HL-60/S4 (cell line): ENCODE results near the gene COIL.

Experiments used
- in situ Hi-C: fragments of 300-500 bp; cut with MboI; formaldehyde crosslinking; loops from 2 replicates; pipeline ENCODE4 v1.14.3; 2022; ENCODE audit warnings: low sequenced_read_pairs

Gene COIL

DNA sequence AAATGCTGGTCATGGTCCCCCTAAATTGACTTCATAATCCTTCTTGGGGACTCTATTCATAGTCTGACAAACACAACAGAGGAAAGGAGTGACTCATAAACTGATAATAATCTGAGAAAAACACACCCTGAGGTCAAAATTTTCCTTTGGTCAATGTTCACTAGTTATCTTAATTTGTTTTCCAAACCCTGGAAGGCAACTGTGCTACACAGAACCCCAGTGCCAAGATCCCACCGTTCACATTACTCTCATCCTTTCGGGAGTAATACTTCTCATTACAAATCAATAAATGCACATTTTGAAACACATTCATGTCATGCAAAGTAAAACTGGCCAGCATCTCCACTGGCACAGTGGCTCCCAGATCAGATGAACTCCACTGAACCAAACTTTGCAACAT, 23.2 kb downstream of the COIL start:
- in situ Hi-C loops: loop anchor here (10.0 kb wide), 1 partner anchor 123 kb away; no protein-coding TSS in a partner anchor

- in situ Hi-C loops: loop anchor here (10.0 kb wide), 1 partner anchor 122 kb away; no protein-coding TSS in a partner anchor
Observed at GRCh38 chr17:56936697-56937322, 24.0 kb downstream of the COIL start.

GRCh38 chr17:56935461-56935860, 25.4 kb downstream of the COIL start:
- in situ Hi-C loops: loop anchor here (10.0 kb wide), 1 partner anchor 121 kb away; no protein-coding TSS in a partner anchor

DNA sequence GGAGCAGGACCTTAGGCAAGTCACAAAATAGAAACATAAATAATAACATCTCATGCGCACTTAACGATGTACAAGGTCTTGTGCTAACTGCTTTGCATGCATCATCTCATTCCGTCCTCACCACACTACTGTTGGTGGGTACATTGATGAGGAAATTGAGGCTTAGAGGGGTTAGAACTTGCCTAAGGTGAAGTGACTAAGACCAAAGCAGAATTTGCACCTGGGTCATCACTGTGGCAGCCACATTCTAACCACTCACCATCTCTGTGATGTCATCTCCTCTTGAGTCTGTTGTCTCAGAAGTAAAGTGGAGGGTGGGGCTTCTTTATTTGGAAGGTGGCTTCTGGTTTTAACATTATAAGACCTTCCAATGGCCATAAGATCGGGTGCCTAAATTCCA, 26.6 kb downstream of the COIL start:
- in situ Hi-C loops: loop anchor here (10.0 kb wide), 1 partner anchor 119 kb away; no protein-coding TSS in a partner anchor

- in situ Hi-C loops: loop anchor here (10.0 kb wide), 1 partner anchor 119 kb away; no protein-coding TSS in a partner anchor
Observed at GRCh38 chr17:56933868-56934267, 27.0 kb downstream of the COIL start.

DNA sequence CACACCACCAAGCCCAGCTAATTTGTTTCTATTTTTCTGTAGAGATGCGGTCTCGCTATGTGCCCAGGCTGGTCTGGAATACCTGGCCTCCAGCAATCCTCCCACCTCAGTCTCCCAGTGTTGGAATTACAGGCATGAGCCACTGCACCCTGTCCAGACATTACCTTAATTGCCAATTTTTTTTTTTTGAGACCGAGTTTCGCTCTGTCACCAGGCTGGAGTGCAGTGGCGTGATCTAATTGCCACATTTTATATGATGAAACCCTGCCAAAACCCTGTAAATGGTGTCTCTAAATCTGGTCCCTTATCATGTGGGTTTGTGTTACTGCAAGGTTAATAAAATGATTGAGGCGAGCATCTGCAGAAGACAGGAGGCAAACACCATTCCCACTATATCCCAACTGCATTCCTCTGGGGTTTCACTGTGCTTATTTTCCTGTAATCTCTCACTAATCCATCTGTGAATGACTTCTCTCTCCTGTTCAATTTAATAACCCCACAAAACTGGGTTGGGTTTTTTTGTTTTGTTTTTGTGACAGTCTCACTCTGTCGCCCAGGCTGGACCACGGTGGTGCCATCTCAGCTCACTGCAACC, 27.6 kb downstream of the COIL start:
- in situ Hi-C loops: loop anchor here (10.0 kb wide), 1 partner anchor 118 kb away; no protein-coding TSS in a partner anchor

DNA sequence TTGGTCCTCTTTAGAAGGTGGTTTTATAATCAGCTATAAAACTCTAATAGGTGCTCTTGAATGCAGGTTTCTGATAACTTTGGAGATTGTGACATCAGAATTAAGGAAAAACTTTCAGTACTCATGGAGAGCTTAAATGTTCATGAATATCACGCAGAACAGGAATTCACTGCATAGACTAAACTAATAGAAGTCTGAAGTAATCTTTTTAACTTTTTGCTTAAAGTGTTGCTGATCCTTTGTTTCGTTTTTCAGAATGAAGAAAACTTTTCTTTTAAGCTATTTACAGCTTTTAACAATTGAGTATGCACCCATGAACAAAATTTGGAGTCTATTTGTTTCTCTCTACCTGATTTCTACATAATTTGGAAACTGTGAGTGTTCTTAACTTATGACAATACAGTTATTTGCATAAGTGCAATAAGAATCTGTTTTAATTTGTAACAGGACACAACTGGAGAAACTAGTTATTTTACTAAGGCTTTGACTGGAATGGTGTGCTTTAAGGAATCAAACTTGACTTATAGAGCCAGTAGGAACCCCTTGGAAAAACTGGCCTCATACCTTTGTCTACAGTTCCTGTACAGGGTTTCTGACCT, 30.0 kb downstream of the COIL start:
- in situ Hi-C loops: loop anchor here (10.0 kb wide), 1 partner anchor 116 kb away; no protein-coding TSS in a partner anchor

GRCh38 chr17:56929362-56929969, 31.4 kb downstream of the COIL start:
- in situ Hi-C loops: no loop called here

GRCh38 chr17:56928586-56928985, 32.3 kb downstream of the COIL start:
- in situ Hi-C loops: no loop called here

GRCh38 chr17:56926704-56927103, 34.1 kb downstream of the COIL start:
- in situ Hi-C loops: no loop called here

- in situ Hi-C loops: no loop called here
Observed at GRCh38 chr17:56926270-56926669, 34.6 kb downstream of the COIL start.

DNA sequence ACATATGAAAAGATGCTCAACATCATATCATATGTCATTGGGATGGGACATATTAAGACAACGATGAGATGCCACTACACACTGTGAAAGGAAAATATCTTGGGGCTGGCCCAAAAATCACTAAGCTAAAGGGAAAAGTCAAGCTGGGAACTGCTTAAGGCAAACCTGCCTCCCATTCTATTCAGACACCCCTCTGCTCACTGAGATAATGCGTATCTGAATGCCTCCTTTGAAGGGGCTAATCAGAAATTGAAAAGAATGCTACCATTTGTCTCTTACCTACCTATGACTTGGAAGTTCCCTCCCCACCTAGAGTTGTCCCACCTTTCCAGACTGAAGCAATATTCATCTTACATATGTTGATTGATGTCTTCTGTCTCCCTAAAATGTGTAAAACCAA, 35.8 kb downstream of the COIL start:
- in situ Hi-C loops: no loop called here

- in situ Hi-C loops: no loop called here
Observed at GRCh38 chr17:56919717-56920116, 41.1 kb downstream of the COIL start.

- in situ Hi-C loops: no loop called here
Observed at GRCh38 chr17:56918916-56919315, 41.9 kb downstream of the COIL start.

- in situ Hi-C loops: no loop called here
Observed at GRCh38 chr17:56917559-56918296, 43.1 kb downstream of the COIL start.

DNA sequence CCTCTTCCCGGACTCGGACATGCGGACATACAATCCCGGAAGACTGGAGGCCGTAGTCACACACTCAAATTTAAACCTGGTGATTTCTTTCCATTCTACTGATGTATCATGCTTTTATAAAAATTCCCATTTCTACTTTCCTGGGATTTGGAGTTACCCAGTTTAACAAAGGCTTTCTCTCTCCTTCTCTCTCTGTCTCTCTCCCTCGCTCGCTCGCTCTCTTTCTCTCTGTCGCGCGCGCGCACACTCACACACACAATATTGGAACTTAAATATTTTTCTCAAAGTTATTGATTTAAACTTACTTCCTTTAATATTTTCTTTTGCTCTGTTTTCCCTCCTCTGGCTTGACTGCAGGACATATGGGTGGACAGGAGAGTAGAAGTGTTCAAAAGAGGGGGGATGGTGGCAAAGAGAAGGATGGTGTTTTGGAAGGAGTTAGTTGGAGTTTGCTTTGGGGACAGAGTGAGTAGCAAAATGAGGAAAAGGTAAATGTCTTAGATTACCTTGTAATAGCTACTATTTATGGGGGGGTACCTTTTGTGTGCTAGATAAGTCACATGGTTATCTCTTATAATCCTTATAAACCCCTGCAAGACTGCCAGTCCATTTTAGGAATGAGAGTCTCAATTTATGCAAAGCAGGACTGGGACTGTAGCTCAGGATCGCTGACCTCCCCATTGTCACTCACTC, 46.1 kb downstream of the COIL start:
- in situ Hi-C loops: no loop called here

DNA sequence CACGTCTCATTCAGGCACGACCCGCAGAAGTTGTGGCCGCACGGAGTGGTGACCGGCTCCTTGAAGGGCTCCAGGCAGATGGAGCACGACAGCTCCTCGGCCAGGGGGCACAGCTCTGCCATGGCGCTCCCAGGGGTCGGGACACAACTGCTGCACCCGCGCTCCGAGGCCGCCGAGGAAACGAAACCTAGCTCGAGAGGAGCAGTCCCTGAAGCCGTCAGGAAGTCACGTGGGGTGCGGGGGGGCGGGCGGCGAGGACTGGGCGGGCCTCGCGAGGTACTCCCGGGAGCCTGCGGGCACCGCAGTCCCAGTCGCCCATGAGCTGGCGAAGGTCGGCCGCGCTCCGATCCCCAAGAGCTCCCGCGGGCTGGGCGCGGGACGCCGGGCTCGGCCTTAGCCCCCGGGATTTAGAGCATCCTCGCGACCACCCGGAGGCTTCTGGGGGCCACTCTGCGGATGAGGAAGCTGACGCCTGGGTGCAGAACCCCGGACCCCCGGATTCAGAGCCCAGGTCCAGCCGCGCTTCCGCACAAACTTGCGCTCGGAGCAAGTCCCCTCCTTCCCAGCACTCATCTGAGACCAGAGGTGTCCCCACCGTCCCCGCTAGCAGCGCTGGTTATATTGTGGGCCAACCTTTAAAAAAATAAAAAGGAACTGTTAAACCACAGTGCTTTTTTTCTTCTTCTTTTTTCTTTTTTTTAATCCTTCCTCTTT, 46.8 kb downstream of the COIL start, which contains the start of gene TRIM25:
TRIM25 (minus strand) TSS at position 183 of the 714 bp plus-strand sequence; CDS start at position 122, 61 bp downstream.
- in situ Hi-C loops: no loop called here

DNA sequence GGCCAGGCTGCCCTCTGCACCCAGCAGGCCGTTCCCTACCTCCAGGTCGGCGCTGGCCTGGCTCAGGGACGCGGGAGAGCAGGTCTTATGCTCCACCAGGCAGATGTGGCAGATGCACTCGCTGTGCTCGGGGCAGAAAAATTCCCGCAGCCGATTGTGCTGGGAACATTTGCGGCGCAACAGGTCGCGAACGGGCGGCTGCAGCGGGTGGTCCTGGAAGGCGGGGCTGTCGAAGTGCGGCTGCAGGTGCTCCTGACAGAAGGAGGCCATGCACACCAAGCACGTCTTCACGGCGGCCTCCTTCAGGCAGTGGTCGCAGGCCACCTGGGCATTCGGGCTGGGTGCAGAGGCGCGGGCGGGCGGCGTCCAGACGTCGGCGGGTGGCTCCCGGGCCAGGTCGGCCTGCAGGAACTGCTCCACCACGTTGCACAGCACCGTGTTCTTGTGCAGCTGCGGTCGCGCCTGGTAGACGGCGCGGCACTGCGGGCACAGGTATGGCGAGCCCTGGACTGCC, 47.4 kb downstream of the COIL start:
- in situ Hi-C loops: no loop called here

DNA sequence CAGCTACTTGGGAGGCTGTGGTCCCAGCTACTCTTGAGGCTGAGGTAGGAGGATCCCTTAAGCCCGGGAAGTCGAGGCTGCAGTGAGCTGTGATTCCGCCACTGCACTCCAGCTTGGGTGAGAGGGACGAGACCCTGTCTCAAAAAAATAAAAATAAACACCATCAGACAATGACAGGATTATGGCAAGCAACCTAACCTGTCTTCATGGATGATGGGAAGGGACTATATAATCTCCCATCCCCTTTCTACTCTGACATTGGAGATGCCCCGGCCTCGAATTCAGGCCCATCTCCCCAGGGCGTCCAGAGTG, 47.9 kb downstream of the COIL start:
- in situ Hi-C loops: no loop called here
